T-helper 17 cell (primary cell): Measurements from ENCODE around the gene STK32C. TPM values are rescaled to one million over a fixed set of nuclear protein-coding genes. Genes with fewer than 3 reads are reported as not detected.

Source experiments
- ATAC-seq: fragments of 150-1000 bp; cut with Tn5 transposase; 2 replicates; pipeline ENCODE4 v1.10.0; 2021; ENCODE audit warnings: mild to moderate bottlenecking, moderate library complexity
- DNase-seq, 3 donors: peaks; one replicate each; pipeline versions ENCODE4 v3.0.0 to v3.0.0-alpha.2; 2020 to 2021
- H3K9me3 ChIP-seq: one replicate; pipeline ENCODE4 v1.7.0; 2013; ENCODE audit warnings: low read length, mild to moderate bottlenecking; ENCODE audit not compliant: control insufficient read depth, poor library complexity, severe bottlenecking
- H3K27ac Mint-ChIP-seq: one replicate; pipeline ENCODE4 v1.8.0; 2022; ENCODE audit warnings: mild to moderate bottlenecking, moderate library complexity, mixed read lengths
- H3K27me3 Mint-ChIP-seq: one replicate; pipeline ENCODE4 v1.8.0; 2022; ENCODE audit warnings: mixed read lengths
- H3K36me3 Mint-ChIP-seq: one replicate; pipeline ENCODE4 v1.8.0; 2022; ENCODE audit warnings: low read depth, mixed read lengths
- H3K4me1 Mint-ChIP-seq: one replicate; pipeline ENCODE4 v1.8.0; 2022; ENCODE audit warnings: mild to moderate bottlenecking, mixed read lengths
- H3K4me3 Mint-ChIP-seq: one replicate; pipeline ENCODE4 v1.8.0; 2022; ENCODE audit warnings: mild to moderate bottlenecking, moderate library complexity, mixed read lengths
- total RNA-seq, 4 donors: library from RNA in 2 of 4; stranded (reverse) in 2 of 4; gene quantifications; one replicate each; pipeline ENCODE4 v1.2.3 and lab custom pipeline; 2022 to 2026

STK32C gene
- total RNA-seq, 2 donors from 2014 or later, result 7.1 to 8.4 TPM

- no peak overlapping the region for H3K27ac Mint-ChIP-seq
- DNase-seq, result no peak
Measured at GRCh38 chr10:132308587-132309470, 1.1 kb upstream of the STK32C start.

GRCh38 chr10:132306864-132307751, 642 bp downstream of the STK32C start:
- Mint-ChIP-seq H3K4me3 (peak overlapping the region; percentile 94), H3K27ac (peak overlapping the region; percentile 41)

More at GRCh38 chr10:132308587-132309470, 1.1 kb upstream of the STK32C start:
- Mint-ChIP-seq H3K36me3 (no peaks in the 10 kb centered on the region), H3K27me3 (no peaks in the 10 kb centered on the region), H3K4me3 (peak overlapping the region; percentile 73), H3K4me1 (peaks cover 7% of the 10 kb centered on the region)
- ATAC-seq, result no peak
- H3K9me3 ChIP-seq, result no peaks in the 10 kb centered on the region

GRCh38 chr10:132306343-132306685, 1.4 kb downstream of the STK32C start:
- no peak for DNase-seq
- H3K9me3 ChIP-seq, result no peaks in the 10 kb centered on the region
- Mint-ChIP-seq H3K27ac (no peak overlapping the region), H3K27me3 (no peaks in the 10 kb centered on the region), H3K4me1 (peaks cover 7% of the 10 kb centered on the region), H3K4me3 (peak overlapping the region; percentile 49), H3K36me3 (no peaks in the 10 kb centered on the region)
- no peak for ATAC-seq

More at GRCh38 chr10:132306864-132307751, 642 bp downstream of the STK32C start:
- no peaks in the 10 kb centered on the region for H3K27me3 Mint-ChIP-seq
- no peaks in the 10 kb centered on the region for H3K36me3 Mint-ChIP-seq
- H3K4me1 Mint-ChIP-seq, result peaks cover 7% of the 10 kb centered on the region
- DNase-seq (peak; percentile 17 to 33 (median 32)), ATAC-seq (peak; percentile 14)
- no peaks in the 10 kb centered on the region for H3K9me3 ChIP-seq

- H3K27me3 Mint-ChIP-seq, result no peaks in the 10 kb centered on the region
- H3K4me3 Mint-ChIP-seq, result peak overlapping the region; percentile 49
- H3K4me1 Mint-ChIP-seq, result peaks cover 7% of the 10 kb centered on the region
- no peak for ATAC-seq
- no peak for DNase-seq
- no peaks in the 10 kb centered on the region for H3K9me3 ChIP-seq
- no peak overlapping the region for H3K27ac Mint-ChIP-seq
- no peaks in the 10 kb centered on the region for H3K36me3 Mint-ChIP-seq
Measured at GRCh38 chr10:132305654-132306342, 2.0 kb downstream of the STK32C start.

GRCh38 chr10:132304756-132305509, 2.8 kb downstream of the STK32C start:
- Mint-ChIP-seq H3K4me1 (peaks cover 7% of the 10 kb centered on the region), H3K4me3 (no peak overlapping the region), H3K36me3 (no peaks in the 10 kb centered on the region), H3K27ac (no peak overlapping the region), H3K27me3 (no peaks in the 10 kb centered on the region)
- ATAC-seq (no peak), DNase-seq (no peak)
- H3K9me3 ChIP-seq, result no peaks in the 10 kb centered on the region

- DNase-seq (no peak), ATAC-seq (no peak)
- no peaks in the 10 kb centered on the region for H3K9me3 ChIP-seq
- no peaks in the 10 kb centered on the region for H3K27me3 Mint-ChIP-seq
- H3K36me3 Mint-ChIP-seq, result no peaks in the 10 kb centered on the region
- H3K4me1 Mint-ChIP-seq, result peaks cover 7% of the 10 kb centered on the region
- H3K27ac Mint-ChIP-seq, result peak overlapping the region; percentile 16
- no peak overlapping the region for H3K4me3 Mint-ChIP-seq
Measured at GRCh38 chr10:132303361-132304115, 4.2 kb downstream of the STK32C start.

GRCh38 chr10:132302421-132303310, 5.1 kb downstream of the STK32C start:
- Mint-ChIP-seq H3K4me3 (no peak overlapping the region), H3K27ac (no peak overlapping the region)

GRCh38 chr10:132301371-132302330, 6.1 kb downstream of the STK32C start:
- ATAC-seq (no peak), DNase-seq (no peak)
- H3K36me3 Mint-ChIP-seq, result peaks cover 2% of the 10 kb centered on the region
- H3K4me1 Mint-ChIP-seq, result peaks cover 6% of the 10 kb centered on the region
- H3K4me3 Mint-ChIP-seq, result no peak overlapping the region
- no peaks in the 10 kb centered on the region for H3K9me3 ChIP-seq
- no peak overlapping the region for H3K27ac Mint-ChIP-seq
- H3K27me3 Mint-ChIP-seq, result peaks cover 5% of the 10 kb centered on the region

More at GRCh38 chr10:132302421-132303310, 5.1 kb downstream of the STK32C start:
- ATAC-seq (no peak), DNase-seq (no peak)
- Mint-ChIP-seq H3K4me1 (peaks cover 7% of the 10 kb centered on the region), H3K27me3 (no peaks in the 10 kb centered on the region), H3K36me3 (no peaks in the 10 kb centered on the region)
- no peaks in the 10 kb centered on the region for H3K9me3 ChIP-seq

- Mint-ChIP-seq H3K4me3 (no peak overlapping the region), H3K36me3 (peaks cover 2% of the 10 kb centered on the region), H3K4me1 (peaks cover 4% of the 10 kb centered on the region), H3K27me3 (peaks cover 5% of the 10 kb centered on the region), H3K27ac (no peak overlapping the region)
- H3K9me3 ChIP-seq, result no peaks in the 10 kb centered on the region
- no peak for ATAC-seq
- no peak for DNase-seq
Measured at GRCh38 chr10:132300582-132300981, 7.2 kb downstream of the STK32C start.
